Measurements from ENCODE around the gene DNMBP.
"Not testable (repeated sequence)": the region's sequence is repeated elsewhere in the genome, so short reads cannot be mapped to it uniquely, and the experiment has no call there.

The DNMBP gene

DNA sequence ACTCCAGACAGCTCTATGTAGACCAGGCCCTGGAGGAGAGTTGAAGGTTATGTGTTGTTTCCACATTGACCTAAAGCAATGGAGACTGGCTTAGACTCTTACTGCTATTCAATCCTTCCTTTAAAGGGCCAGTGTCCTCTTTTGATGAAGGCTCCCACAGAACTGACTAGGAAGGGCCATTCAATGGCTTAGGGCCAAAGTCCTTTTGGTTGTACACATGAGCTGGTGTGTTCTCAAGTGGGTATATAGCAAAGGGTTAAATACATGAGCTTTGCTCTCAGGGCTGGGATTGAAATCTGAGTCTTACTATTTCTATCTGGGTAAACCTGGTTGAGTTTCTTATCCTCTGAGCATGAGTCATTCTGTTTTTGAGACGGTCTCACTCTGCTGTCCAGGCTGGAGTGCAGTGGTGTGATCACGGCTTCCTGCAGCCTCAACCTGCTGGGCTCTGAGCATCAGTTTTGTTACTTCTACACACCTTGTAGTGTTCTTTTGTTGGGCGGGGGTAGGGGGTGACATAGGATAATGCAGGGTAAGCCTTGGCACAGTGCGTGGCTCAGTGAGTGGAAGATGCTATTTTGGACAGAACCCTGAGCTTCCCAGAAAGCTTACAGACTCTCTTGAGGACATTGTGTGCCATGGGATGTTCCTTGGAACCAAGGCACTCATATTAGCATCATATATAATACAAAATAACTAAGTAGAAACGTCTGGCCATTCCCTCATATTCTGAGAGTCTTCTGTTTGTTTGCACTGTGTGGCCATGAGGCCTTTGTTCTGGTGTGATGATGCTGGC is 137.2 kb downstream of the DNMBP start:
- Histone ChIP-seq H3K9me3 (ENCODE audit: control insufficient read depth in 5 of 5, low read length in 5 of 5) (no peaks in the 10 kb centered on the region), H3K4me1 (ENCODE audit: control insufficient read depth in 5 of 5, insufficient read depth in 5 of 5, low read length in 5 of 5) (no peaks in the 10 kb centered on the region), H3K27me3 (ENCODE audit: control insufficient read depth in 5 of 5, insufficient read depth in 4 of 5, low read length in 5 of 5) (peaks cover 0 to 7% (median 4%) of the 10 kb centered on the region in 5 donors), H3K36me3 (ENCODE audit: control insufficient read depth in 5 of 5, insufficient read depth in 5 of 5, low read length in 5 of 5) (peaks cover 4 to 31% (median 20%) of the 10 kb centered on the region in 5 donors), H3K27ac (ENCODE audit: low read depth, low read length) (no peak overlapping the region), H3K9ac (ENCODE audit: low read length in 5 of 5) (no peak overlapping the region), H3K4me3 (ENCODE audit: low read depth in 1 of 5, low read length in 5 of 5) (no peak overlapping the region)

DNA sequence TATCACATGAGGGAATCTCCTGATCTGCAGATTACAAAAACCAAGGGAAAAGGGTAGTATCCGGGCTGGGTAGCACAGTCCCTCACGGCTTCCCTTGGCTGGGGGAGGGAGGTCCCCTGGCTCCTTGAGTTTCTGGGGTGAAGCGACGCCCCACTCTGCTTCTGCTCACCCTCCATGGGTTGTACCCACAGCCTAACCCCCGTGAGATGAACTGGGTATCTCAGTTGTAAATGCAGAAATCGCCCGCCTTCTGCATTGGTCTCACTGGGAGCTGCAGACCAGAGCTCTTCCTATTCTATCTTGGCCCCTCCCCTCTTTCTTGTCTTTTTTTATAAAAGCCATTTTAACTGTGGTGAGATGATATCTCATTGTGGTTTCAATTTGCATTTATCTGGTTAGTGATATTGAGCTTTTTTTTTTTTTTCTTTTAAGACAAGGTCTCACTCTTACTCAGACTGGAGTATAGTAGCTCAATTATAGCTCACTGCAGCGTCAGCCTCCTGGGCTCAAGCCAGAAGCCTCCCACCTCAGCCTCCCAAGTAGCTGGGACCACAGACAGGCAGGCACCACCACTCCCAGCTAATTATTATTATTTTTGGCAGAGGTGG is 139.5 kb downstream of the DNMBP start:
- Histone ChIP-seq H3K4me1 (ENCODE audit: control insufficient read depth in 5 of 5, insufficient read depth in 5 of 5, low read length in 5 of 5) (no peaks in the 10 kb centered on the region), H3K27ac (ENCODE audit: low read depth, low read length) (no peak overlapping the region), H3K9me3 (ENCODE audit: control insufficient read depth in 5 of 5, low read length in 5 of 5) (no peaks in the 10 kb centered on the region), H3K27me3 (ENCODE audit: control insufficient read depth in 5 of 5, insufficient read depth in 4 of 5, low read length in 5 of 5) (peaks cover 0 to 7% (median 4%) of the 10 kb centered on the region in 5 donors), H3K36me3 (ENCODE audit: control insufficient read depth in 5 of 5, insufficient read depth in 5 of 5, low read length in 5 of 5) (peaks cover 0 to 8% (median 3%) of the 10 kb centered on the region in 5 donors), H3K9ac (ENCODE audit: low read length in 5 of 5) (no peak overlapping the region), H3K4me3 (ENCODE audit: low read depth in 1 of 5, low read length in 5 of 5) (peak overlapping the region in 1 of 5 donors; percentile 15)

DNA sequence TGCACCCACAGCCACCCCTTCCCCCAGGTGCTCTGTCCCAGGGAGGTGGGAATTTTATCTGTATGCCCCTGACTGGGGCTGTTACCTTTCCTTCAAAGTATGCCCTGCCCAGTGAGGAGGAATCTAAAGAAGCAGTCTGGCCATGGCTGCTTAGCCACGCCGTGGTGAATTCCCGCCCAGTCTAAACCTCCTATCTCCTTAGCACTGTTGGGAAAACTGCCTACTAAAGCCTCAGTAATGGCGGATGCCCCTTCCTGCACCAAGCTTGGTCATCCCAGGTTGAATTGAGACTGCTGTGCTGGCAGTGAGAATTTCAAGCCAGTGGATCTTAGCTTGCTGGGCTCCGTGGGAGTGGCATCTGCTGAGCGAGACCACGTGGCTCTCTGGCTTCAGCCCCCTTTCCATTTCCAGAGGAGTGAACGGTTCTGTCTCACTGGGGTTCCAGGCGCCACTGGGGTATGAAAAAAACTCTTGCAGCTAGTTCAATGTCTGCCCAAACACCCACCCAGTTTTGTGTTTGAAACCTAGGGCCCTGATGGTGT is 140.1 kb downstream of the DNMBP start:
- H3K4me3 ChIP-seq (ENCODE audit: low read depth in 1 of 5, low read length in 5 of 5), result peak overlapping the region in 1 of 5 donors; percentile 15
- no peak overlapping the region for H3K9ac ChIP-seq (ENCODE audit: low read length in 5 of 5)
- no peak overlapping the region for H3K27ac ChIP-seq (ENCODE audit: low read depth, low read length)
- no peaks in the 10 kb centered on the region for H3K9me3 ChIP-seq (ENCODE audit: control insufficient read depth in 5 of 5, low read length in 5 of 5)
- peaks cover 0 to 7% (median 4%) of the 10 kb centered on the region in 5 donors for H3K27me3 ChIP-seq (ENCODE audit: control insufficient read depth in 5 of 5, insufficient read depth in 4 of 5, low read length in 5 of 5)
- no peaks in the 10 kb centered on the region for H3K4me1 ChIP-seq (ENCODE audit: control insufficient read depth in 5 of 5, insufficient read depth in 5 of 5, low read length in 5 of 5)
- peaks cover 0 to 5% (median 3%) of the 10 kb centered on the region in 5 donors for H3K36me3 ChIP-seq (ENCODE audit: control insufficient read depth in 5 of 5, insufficient read depth in 5 of 5, low read length in 5 of 5)

DNA sequence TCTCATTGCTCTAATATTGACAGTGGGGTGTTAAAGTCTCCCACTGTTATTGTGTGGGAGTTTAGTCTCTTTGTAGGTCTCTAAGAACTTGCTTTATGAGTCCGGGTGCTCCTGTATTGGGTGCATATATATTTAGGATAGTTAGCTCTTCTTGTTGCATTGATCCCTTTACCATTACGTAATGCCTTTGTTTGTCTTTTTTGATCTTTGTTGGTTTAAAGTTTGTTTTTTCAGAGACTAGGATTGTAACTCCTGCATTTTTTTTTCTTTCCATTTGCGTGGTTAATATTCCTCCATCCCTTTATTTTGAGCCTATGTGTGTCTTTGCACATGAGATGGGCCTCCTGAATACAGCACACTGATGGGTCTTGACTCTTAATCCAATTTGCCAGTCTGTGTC is 142.5 kb downstream of the DNMBP start:
- not testable (repeated sequence) for H3K9ac ChIP-seq (ENCODE audit: low read length in 5 of 5); H3K36me3 ChIP-seq (ENCODE audit: control insufficient read depth in 5 of 5, insufficient read depth in 5 of 5, low read length in 5 of 5); H3K4me3 ChIP-seq (ENCODE audit: low read depth in 1 of 5, low read length in 5 of 5); H3K27ac ChIP-seq (ENCODE audit: low read depth, low read length); H3K27me3 ChIP-seq (ENCODE audit: control insufficient read depth in 5 of 5, insufficient read depth in 4 of 5, low read length in 5 of 5); H3K9me3 ChIP-seq (ENCODE audit: control insufficient read depth in 5 of 5, low read length in 5 of 5); H3K4me1 ChIP-seq (ENCODE audit: control insufficient read depth in 5 of 5, insufficient read depth in 5 of 5, low read length in 5 of 5)

DNA sequence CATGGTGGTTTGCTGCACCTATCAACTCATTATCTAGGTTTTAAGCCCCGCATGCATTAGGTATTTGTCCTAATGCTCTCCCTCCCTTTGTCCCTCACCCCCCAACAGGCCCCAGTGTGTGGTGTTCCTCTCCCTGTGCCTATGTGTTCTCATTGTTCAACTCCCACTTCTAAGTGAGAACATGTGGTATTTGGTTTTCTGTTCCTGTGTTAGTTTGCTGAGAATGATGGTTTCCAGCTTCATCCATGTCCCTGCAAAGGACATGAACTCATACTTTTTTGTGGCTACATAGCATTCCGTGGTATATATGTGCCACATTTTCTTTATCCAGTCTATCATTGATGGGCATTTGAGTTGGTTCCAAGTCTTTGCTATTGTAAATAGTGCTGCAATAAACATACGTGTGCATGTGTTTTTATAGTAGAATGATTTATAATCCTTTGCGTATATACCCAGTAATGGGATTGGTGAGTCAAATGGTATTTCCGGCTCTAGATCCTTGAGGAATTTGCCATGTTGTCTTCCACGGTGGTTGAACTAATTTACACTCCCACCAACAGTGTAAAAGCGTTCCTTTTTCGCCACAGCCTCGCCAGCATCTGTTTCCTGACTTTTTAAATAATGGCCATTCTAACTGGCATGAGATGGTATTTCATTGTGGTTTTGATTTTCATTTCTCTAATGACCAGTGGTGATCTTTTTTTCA is 146.1 kb downstream of the DNMBP start:
- H3K27ac ChIP-seq (ENCODE audit: low read depth, low read length); H3K27me3 ChIP-seq (ENCODE audit: control insufficient read depth in 5 of 5, insufficient read depth in 4 of 5, low read length in 5 of 5); H3K4me3 ChIP-seq (ENCODE audit: low read depth in 1 of 5, low read length in 5 of 5); H3K9ac ChIP-seq (ENCODE audit: low read length in 5 of 5); H3K4me1 ChIP-seq (ENCODE audit: control insufficient read depth in 5 of 5, insufficient read depth in 5 of 5, low read length in 5 of 5); H3K36me3 ChIP-seq (ENCODE audit: control insufficient read depth in 5 of 5, insufficient read depth in 5 of 5, low read length in 5 of 5); H3K9me3 ChIP-seq (ENCODE audit: control insufficient read depth in 5 of 5, low read length in 5 of 5): not testable (repeated sequence)

DNA sequence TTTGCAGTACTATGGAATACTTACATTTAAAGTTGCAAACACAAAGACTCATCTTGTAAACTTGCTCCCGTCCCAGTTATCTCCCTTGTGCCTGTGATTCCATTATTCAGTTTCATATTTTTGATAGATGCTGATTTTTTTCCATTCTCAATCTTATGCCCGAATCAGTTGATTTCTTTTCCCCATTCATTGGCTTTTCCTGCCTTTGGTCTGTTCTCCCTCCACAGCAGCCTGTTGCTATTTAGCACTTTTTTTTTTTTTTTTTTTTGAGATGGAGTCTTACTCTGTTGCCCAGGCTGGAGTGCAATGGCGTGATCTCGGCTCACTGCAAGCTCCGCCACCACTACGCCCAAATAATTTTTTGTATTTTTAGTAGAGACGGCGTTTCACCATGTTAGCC is 149.3 kb downstream of the DNMBP start:
- Histone ChIP-seq H3K4me1 (ENCODE audit: control insufficient read depth in 5 of 5, insufficient read depth in 5 of 5, low read length in 5 of 5) (no peaks in the 10 kb centered on the region), H3K9ac (ENCODE audit: low read length in 5 of 5) (no peak overlapping the region), H3K9me3 (ENCODE audit: control insufficient read depth in 5 of 5, low read length in 5 of 5) (no peaks in the 10 kb centered on the region), H3K27me3 (ENCODE audit: control insufficient read depth in 5 of 5, insufficient read depth in 4 of 5, low read length in 5 of 5) (no peaks in the 10 kb centered on the region), H3K4me3 (ENCODE audit: low read depth in 1 of 5, low read length in 5 of 5) (no peak overlapping the region), H3K27ac (ENCODE audit: low read depth, low read length) (no peak overlapping the region), H3K36me3 (ENCODE audit: control insufficient read depth in 5 of 5, insufficient read depth in 5 of 5, low read length in 5 of 5) (no peaks in the 10 kb centered on the region)

DNA sequence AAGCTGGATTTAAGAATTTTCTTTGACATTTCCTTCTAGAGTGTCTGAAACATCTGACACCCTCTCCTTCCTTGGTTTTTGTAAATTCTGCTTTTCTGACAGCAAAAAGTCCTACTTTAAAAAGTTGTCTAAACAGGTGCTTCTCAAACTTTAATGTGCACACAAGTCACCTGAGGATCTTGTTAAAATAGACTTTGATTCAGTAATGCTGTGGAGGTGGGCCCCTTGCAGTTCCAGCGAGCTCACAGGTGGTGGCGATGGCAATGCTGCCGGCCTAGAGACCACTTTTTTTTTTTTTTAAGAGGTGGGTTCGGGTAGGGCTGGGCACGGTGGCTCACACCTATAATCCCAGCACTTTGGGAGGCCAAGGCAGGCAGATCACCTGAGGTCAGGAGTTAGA is 150.2 kb downstream of the DNMBP start:
- H3K9ac ChIP-seq (ENCODE audit: low read length in 5 of 5), result no peak overlapping the region
- no peak overlapping the region for H3K4me3 ChIP-seq (ENCODE audit: low read depth in 1 of 5, low read length in 5 of 5)
- H3K4me1 ChIP-seq (ENCODE audit: control insufficient read depth in 5 of 5, insufficient read depth in 5 of 5, low read length in 5 of 5), result no peaks in the 10 kb centered on the region
- H3K36me3 ChIP-seq (ENCODE audit: control insufficient read depth in 5 of 5, insufficient read depth in 5 of 5, low read length in 5 of 5), result no peaks in the 10 kb centered on the region
- H3K9me3 ChIP-seq (ENCODE audit: control insufficient read depth in 5 of 5, low read length in 5 of 5), result no peaks in the 10 kb centered on the region
- no peaks in the 10 kb centered on the region for H3K27me3 ChIP-seq (ENCODE audit: control insufficient read depth in 5 of 5, insufficient read depth in 4 of 5, low read length in 5 of 5)
- no peak overlapping the region for H3K27ac ChIP-seq (ENCODE audit: low read depth, low read length)

DNA sequence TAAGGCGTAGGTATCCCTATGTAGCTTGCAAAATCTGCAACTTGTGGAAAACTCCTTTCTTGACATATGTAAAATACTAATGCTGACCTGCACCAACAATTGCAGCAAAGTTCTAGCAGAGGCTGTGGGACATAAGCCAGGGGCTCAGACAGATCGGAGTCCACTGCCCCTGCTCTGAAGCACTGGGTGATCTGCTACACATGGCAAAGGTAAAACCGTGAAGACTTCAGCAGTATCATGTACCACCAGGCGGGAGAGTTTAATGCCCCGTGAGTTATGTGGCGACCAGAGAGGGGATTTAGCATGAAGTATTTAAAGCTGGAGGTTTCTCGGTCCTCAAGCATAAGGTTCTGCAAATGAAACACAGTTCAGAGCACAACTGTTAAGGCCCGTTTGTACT is 150.9 kb downstream of the DNMBP start:
- Histone ChIP-seq H3K27ac (ENCODE audit: low read depth, low read length) (no peak overlapping the region), H3K4me3 (ENCODE audit: low read depth in 1 of 5, low read length in 5 of 5) (no peak overlapping the region), H3K9ac (ENCODE audit: low read length in 5 of 5) (no peak overlapping the region), H3K36me3 (ENCODE audit: control insufficient read depth in 5 of 5, insufficient read depth in 5 of 5, low read length in 5 of 5) (no peaks in the 10 kb centered on the region), H3K27me3 (ENCODE audit: control insufficient read depth in 5 of 5, insufficient read depth in 4 of 5, low read length in 5 of 5) (no peaks in the 10 kb centered on the region), H3K4me1 (ENCODE audit: control insufficient read depth in 5 of 5, insufficient read depth in 5 of 5, low read length in 5 of 5) (no peaks in the 10 kb centered on the region), H3K9me3 (ENCODE audit: control insufficient read depth in 5 of 5, low read length in 5 of 5) (no peaks in the 10 kb centered on the region)

DNA sequence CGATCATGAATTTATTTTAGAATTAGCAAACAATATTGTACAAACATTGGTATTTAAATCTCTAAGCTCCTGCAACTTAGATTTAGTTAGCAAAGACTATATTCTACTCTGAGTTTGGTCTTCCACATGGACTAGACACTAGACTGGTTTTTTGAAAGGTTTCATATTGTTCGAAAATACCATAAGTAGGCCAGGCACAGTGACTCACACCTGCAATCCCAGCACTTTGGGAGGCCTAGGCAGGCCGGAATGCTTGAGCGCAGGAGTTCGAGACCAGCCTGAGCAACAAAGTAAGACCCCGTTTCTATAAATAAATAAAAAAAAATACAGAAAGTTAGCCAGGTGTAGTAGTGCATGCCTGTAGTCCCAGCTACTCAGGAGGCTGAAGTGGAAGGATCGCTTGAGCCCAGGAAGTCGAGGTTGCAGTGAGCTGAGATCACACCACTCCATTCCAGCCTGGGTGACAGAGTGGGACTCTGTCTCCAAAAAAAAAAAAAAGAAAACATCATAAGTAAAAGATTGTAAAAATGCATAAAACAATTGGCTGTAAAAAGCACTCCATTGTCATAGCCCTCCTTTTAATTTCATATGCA is 154.2 kb downstream of the DNMBP start:
- no peak overlapping the region for H3K4me3 ChIP-seq (ENCODE audit: low read depth in 1 of 5, low read length in 5 of 5)
- H3K9me3 ChIP-seq (ENCODE audit: control insufficient read depth in 5 of 5, low read length in 5 of 5), result no peaks in the 10 kb centered on the region
- H3K4me1 ChIP-seq (ENCODE audit: control insufficient read depth in 5 of 5, insufficient read depth in 5 of 5, low read length in 5 of 5), result no peaks in the 10 kb centered on the region
- no peaks in the 10 kb centered on the region for H3K27me3 ChIP-seq (ENCODE audit: control insufficient read depth in 5 of 5, insufficient read depth in 4 of 5, low read length in 5 of 5)
- no peak overlapping the region for H3K27ac ChIP-seq (ENCODE audit: low read depth, low read length)
- peaks cover 0 to 3% (median 0%) of the 10 kb centered on the region in 5 donors for H3K36me3 ChIP-seq (ENCODE audit: control insufficient read depth in 5 of 5, insufficient read depth in 5 of 5, low read length in 5 of 5)
- no peak overlapping the region for H3K9ac ChIP-seq (ENCODE audit: low read length in 5 of 5)

Measured in subcutaneous abdominal adipose tissue (tissue), 5 donors.